Spleen (tissue), 11 donors: ENCODE measurements around the gene ADGRD1. TPM values are rescaled to one million over a fixed set of nuclear protein-coding genes. Genes with fewer than 3 reads are reported as not detected.

ENCODE experiments used
- DNase-seq: peaks from one replicate; pipeline ENCODE4 v3.0.0-alpha.2; 2020
- H3K27ac ChIP-seq, 8 donors: fragments of 200-600 bp; sonication (generic) in 7 of 8; 1 replicate in 4 of 8; 2 replicates in 4 of 8; pipeline versions ENCODE4 v1.5.0 to v1.8.0; 2016 to 2021; ENCODE audit warnings: inconsistent platforms in 4 of 8, mild to moderate bottlenecking in 4 of 8, moderate library complexity in 1 of 8
- H3K27me3 ChIP-seq, 7 donors: fragments of 200-600 bp; sonication (generic) in 6 of 7; replicated peaks in 1 of 7; 1 replicate in 4 of 7; 2 replicates in 3 of 7; pipeline versions ENCODE4 v1.5.0 to v1.8.0; 2016 to 2021; ENCODE audit warnings: inconsistent platforms in 3 of 7, mild to moderate bottlenecking in 1 of 7
- H3K36me3 ChIP-seq, 6 donors: fragments of 200-600 bp; sonication (generic) in 5 of 6; 1 replicate in 4 of 6; 2 replicates in 2 of 6; pipeline versions ENCODE4 v1.5.0 to v1.8.0; 2016 to 2021; ENCODE audit warnings: inconsistent platforms in 2 of 6
- H3K4me1 ChIP-seq, 6 donors: fragments of 200-600 bp; sonication (generic) in 5 of 6; 1 replicate in 3 of 6; 2 replicates in 3 of 6; pipeline versions ENCODE4 v1.5.0 to v1.8.0; 2016 to 2021; ENCODE audit warnings: inconsistent platforms in 3 of 6
- H3K4me3 ChIP-seq, 8 donors: fragments of 200-600 bp; sonication (generic) in 7 of 8; 1 replicate in 4 of 8; 2 replicates in 4 of 8; pipeline versions ENCODE4 v1.5.0 to v1.8.0; 2016 to 2021; ENCODE audit warnings: inconsistent platforms in 4 of 8, mild to moderate bottlenecking in 4 of 8, moderate library complexity in 2 of 8
- H3K9me3 ChIP-seq, 8 donors: fragments of 200-600 bp; sonication (generic) in 7 of 8; 1 replicate in 4 of 8; 2 replicates in 4 of 8; pipeline versions ENCODE4 v1.5.0 to v1.8.0; 2016 to 2021; ENCODE audit warnings: inconsistent platforms in 4 of 8
- CTCF ChIP-seq, 11 experiments: fragments of 200-600 bp in 7 of 11; fragments of 450-650 bp in 4 of 11; sonication (generic) in 4 of 11; IDR thresholded peaks in 8 of 11; conservative IDR thresholded peaks in 3 of 11; 1 replicate in 7 of 11; 2 replicates in 4 of 11; pipeline versions ENCODE4 v1.4.0 to v1.8.0; 2016 to 2021; ENCODE audit warnings: antibody characterized with exemption in 11 of 11, inconsistent platforms in 4 of 11, mild to moderate bottlenecking in 1 of 11
- POLR2A ChIP-seq, 3 donors: fragments of 450-650 bp; IDR thresholded peaks; one replicate each; pipeline ENCODE4 v1.5.1; 2017; ENCODE audit warnings: antibody characterized with exemption in 3 of 3, mild to moderate bottlenecking in 1 of 3
- POLR2AphosphoS5 ChIP-seq, 3 donors: sonication (generic); formaldehyde crosslinking; IDR thresholded peaks; one replicate each; pipeline ENCODE4 v1.5.1; 2017; ENCODE audit warnings: antibody characterized with exemption in 3 of 3
- whole genome bisulfite sequencing, 5 donors: extraction: QIAGEN DNeasy Blood & Tissue Kit in 3 of 5; methylation state at CpG; one replicate each; pipeline versions ENCODE4 v1.1.5 to v1.1.7; 2013 to 2018; 5-methylcytosine and 5-hydroxymethylcytosine counted together
- intact Hi-C: fragments of 100-400 bp; cut with DNase I; formaldehyde crosslinking; loops from one replicate; pipeline ENCODE4 v1.15.0; 2023; ENCODE audit warnings: low total_unique reads
- polyA plus RNA-seq, 3 donors: library from polyadenylated mRNA; stranded (reverse); fragments of 200-250 nt; gene quantifications; one replicate each; pipeline ENCODE4 v1.2.1, GENCODE V29; 2013
- total RNA-seq, 7 donors: library from RNA; depleted of rRNA in 3 of 7; stranded (reverse); fragments of >200 nt in 3 of 7; fragmentation: NEBNext Ultra II Directional in 4 of 7; extraction: Animal tissue kit (Norgen Biotek cat#: 25700) in 4 of 7; gene quantifications; one replicate each; pipeline versions ENCODE4 v1.1.0 to v1.2.1, GENCODE V29; 2016 to 2021
- donor health status: healthy with polysubstance abuse.
- donor health status: DM: no; HTN: no; CAD: no; lungs with moderate emphysema.
- donor health status: DM: no; HTN: no; CAD: no.
- donor health status: Bipolar disorder and iron deficiency.
- donor health status: healthy.
- donor health status: DM: no; HTN: no; CAD: no.
- donor health status: DM: yes; HTN: yes; CAD: no.

ADGRD1 gene
- total and polyA plus RNA-seq, 10 donors = 0.89 to 9.7 (median 4.8) TPM

- Histone ChIP-seq H3K9me3 (peaks cover 0 to 9% (median 1%) of the 10 kb centered on the region in 8 donors), H3K36me3 (no peaks in the 10 kb centered on the region), H3K27ac (no peak overlapping the region), H3K4me3 (no peak overlapping the region), H3K4me1 (peaks cover 0 to 8% (median 0%) of the 10 kb centered on the region in 6 donors), H3K27me3 (peaks cover 0 to 46% (median 8%) of the 10 kb centered on the region in 7 donors)
- no peak for TF ChIP-seq POLR2A (IDR thresholded peaks at IDR 0.05)
- no peak for TF ChIP-seq CTCF (IDR thresholded peaks at IDR 0.05 in 8 of 11, conservative IDR thresholded peaks at IDR 0.05 in 3 of 11)
- TF ChIP-seq POLR2AphosphoS5 (IDR thresholded peaks at IDR 0.05) = no peak
- no peak for DNase-seq
- WGBS, 5 donors = 17 to 43% (median 37%) methylated on average over 1 of the region's 1 CpG
- intact Hi-C loops = loop anchor here (5.0 kb wide), 1 partner anchor 213 kb away; no protein-coding TSS in a partner anchor
Measured at GRCh38 chr12:130919086-130919485, 34.6 kb upstream of the ADGRD1 start.

- no peak for DNase-seq
- Histone ChIP-seq H3K27ac (no peak overlapping the region), H3K36me3 (no peaks in the 10 kb centered on the region), H3K9me3 (peaks cover 0 to 9% (median 1%) of the 10 kb centered on the region in 8 donors), H3K27me3 (peaks cover 0 to 49% (median 8%) of the 10 kb centered on the region in 7 donors), H3K4me1 (peaks cover 0 to 8% (median 0%) of the 10 kb centered on the region in 6 donors), H3K4me3 (no peak overlapping the region)
- 86 to 93% (median 89%) methylated on average over 13 to 15 of the region's 15 CpGs for whole genome bisulfite sequencing, 5 donors
- TF ChIP-seq POLR2A (IDR thresholded peaks at IDR 0.05) (no peak), POLR2AphosphoS5 (IDR thresholded peaks at IDR 0.05) (no peak), CTCF (IDR thresholded peaks at IDR 0.05 in 8 of 11, conservative IDR thresholded peaks at IDR 0.05 in 3 of 11) (no peak)
- intact Hi-C loops = no loop called here
Measured at GRCh38 chr12:130920119-130920703, 33.5 kb upstream of the ADGRD1 start.

GRCh38 chr12:130920723-130921381 is 32.9 kb upstream of the ADGRD1 start:
- DNase-seq = no peak
- Histone ChIP-seq H3K4me3 (no peak overlapping the region), H3K27ac (no peak overlapping the region), H3K9me3 (peaks cover 0 to 9% (median 1%) of the 10 kb centered on the region in 8 donors), H3K4me1 (peaks cover 0 to 8% (median 0%) of the 10 kb centered on the region in 6 donors), H3K27me3 (peaks cover 0 to 46% (median 4%) of the 10 kb centered on the region in 7 donors), H3K36me3 (no peaks in the 10 kb centered on the region)
- intact Hi-C loops = no loop called here
- TF ChIP-seq CTCF (IDR thresholded peaks at IDR 0.05 in 8 of 11, conservative IDR thresholded peaks at IDR 0.05 in 3 of 11) (no peak), POLR2AphosphoS5 (IDR thresholded peaks at IDR 0.05) (no peak), POLR2A (IDR thresholded peaks at IDR 0.05) (no peak)
- WGBS, 5 donors = 66 to 90% (median 76%) methylated on average over 8 of the region's 8 CpGs

GRCh38 chr12:130922511-130922953 is 31.2 kb upstream of the ADGRD1 start:
- peaks cover 0 to 29% (median 0%) of the 10 kb centered on the region in 7 donors for H3K27me3 ChIP-seq

More at GRCh38 chr12:130922511-130922953, 31.2 kb upstream of the ADGRD1 start:
- WGBS, 5 donors = 62 to 84% (median 78%) methylated on average over 4 of the region's 4 CpGs
- Histone ChIP-seq H3K27ac (no peak overlapping the region), H3K36me3 (no peaks in the 10 kb centered on the region), H3K4me3 (no peak overlapping the region), H3K9me3 (peaks cover 0 to 9% (median 1%) of the 10 kb centered on the region in 8 donors), H3K4me1 (no peaks in the 10 kb centered on the region)
- intact Hi-C loops = no loop called here
- no peak for DNase-seq
- TF ChIP-seq CTCF (IDR thresholded peaks at IDR 0.05 in 8 of 11, conservative IDR thresholded peaks at IDR 0.05 in 3 of 11) (no peak), POLR2A (IDR thresholded peaks at IDR 0.05) (no peak), POLR2AphosphoS5 (IDR thresholded peaks at IDR 0.05) (no peak)
